ENCODE data around the gene ATP9B.

The ATP9B gene

DNA sequence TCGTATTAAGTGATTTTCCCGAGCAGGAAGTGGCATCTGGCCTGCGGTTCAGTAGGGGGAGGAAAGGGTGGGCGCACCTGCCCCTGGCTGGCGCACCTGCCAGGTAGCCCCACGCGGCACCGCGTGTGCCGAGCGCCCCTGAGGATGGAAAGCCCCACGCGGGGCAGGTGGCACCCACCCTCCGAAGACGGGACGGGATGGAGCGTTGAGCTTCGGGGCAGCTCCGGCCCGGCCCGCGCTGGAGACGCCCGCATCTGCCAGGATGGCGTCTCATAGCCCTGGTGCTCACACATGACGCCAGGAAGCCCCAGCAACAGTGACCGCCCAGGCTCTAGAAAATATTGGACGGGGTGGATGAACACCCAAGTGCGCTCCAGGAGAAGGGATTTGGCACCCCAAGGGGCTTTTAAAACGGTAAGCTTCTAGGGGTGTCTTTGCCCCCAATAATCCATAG is 324.0 kb downstream of the ATP9B start:
- peaks cover 18% of the 10 kb centered on the region for H3K79me2 ChIP-seq (ENCODE audit: low read length)
- TF ChIP-seq EZH2phosphoT487 (IDR thresholded peaks at IDR 0.05; ENCODE audit: low read depth): no peak
- TF ChIP-seq, protein P1, sequence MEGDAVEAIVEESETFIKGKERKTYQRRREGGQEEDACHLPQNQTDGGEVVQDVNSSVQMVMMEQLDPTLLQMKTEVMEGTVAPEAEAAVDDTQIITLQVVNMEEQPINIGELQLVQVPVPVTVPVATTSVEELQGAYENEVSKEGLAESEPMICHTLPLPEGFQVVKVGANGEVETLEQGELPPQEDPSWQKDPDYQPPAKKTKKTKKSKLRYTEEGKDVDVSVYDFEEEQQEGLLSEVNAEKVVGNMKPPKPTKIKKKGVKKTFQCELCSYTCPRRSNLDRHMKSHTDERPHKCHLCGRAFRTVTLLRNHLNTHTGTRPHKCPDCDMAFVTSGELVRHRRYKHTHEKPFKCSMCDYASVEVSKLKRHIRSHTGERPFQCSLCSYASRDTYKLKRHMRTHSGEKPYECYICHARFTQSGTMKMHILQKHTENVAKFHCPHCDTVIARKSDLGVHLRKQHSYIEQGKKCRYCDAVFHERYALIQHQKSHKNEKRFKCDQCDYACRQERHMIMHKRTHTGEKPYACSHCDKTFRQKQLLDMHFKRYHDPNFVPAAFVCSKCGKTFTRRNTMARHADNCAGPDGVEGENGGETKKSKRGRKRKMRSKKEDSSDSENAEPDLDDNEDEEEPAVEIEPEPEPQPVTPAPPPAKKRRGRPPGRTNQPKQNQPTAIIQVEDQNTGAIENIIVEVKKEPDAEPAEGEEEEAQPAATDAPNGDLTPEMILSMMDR (IDR thresholded peaks at IDR 0.05; ENCODE audit: low read depth, low read length): no peak
- H3K27me3 ChIP-seq (ENCODE audit: low read depth, low read length): peaks cover 16% of the 10 kb centered on the region
- peak overlapping the region; percentile 96 for H3K4me2 ChIP-seq (ENCODE audit: low read length)
- peaks cover 10% of the 10 kb centered on the region for H3K36me3 ChIP-seq (replicated peaks; ENCODE audit: low read depth, low read length)
- peak overlapping the region; percentile 74 for H3K9ac ChIP-seq (ENCODE audit: low read length)
- H3K4me1 ChIP-seq (ENCODE audit: low read length): peaks cover 35% of the 10 kb centered on the region
- no peaks in the 10 kb centered on the region for H3K9me3 ChIP-seq (ENCODE audit: insufficient read depth, low read length)
- H3K4me3 ChIP-seq (ENCODE audit: low read length): peak overlapping the region; percentile 79
- H3K27ac ChIP-seq (ENCODE audit: low read length): peak overlapping the region; percentile 36
- H4K20me1 ChIP-seq (ENCODE audit: insufficient read depth, low read length): peaks cover 10% of the 10 kb centered on the region
- H2AFZ ChIP-seq (ENCODE audit: low read depth, low read length): peak overlapping the region; percentile 68

DNA sequence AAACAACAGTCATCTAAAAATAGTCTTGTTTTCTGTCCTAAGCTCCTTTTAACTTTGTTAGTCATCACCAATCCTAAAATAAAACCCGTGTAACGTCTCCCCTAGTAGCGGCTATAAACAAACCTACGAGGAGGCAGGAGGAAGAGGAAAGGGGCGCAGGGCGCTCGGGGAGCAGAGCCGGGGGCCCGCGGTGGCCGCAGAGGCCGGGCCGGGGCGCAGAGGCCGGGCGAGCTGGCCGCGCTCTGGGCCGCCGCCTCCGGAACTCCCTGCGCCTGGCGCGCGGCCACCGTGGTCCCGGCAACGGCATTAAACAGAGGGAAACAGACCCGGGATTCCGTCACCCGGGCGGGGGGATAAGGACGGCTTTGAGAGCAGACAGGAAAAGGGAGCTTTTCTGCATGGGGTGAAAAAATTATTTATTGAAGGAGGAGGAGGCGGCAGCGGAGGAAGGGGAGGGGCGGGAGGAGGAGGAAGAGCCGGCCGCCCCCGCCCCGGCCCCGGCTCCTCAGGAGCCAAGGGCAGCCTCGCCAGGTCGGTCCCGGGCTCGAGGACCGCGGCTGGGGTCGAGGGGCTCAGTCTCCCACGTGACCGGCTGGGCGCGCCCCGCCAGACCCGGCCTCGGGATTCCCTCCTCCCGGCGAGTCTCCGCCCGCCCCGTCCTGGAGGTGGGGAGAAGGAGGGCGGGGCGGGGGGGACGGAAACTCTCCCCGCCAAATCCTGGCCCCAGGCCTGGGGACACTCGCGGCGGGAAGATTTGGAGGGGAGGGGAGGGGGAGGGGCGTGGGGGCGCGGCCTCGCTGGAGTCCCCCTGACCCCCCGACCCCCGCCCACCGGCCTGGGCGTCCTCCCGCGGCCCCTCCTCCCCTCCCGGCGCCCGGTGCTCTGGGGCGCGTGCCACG is 324.7 kb downstream of the ATP9B start:
- H3K27ac ChIP-seq (ENCODE audit: low read length): peak overlapping the region; percentile 63
- H3K4me2 ChIP-seq (ENCODE audit: low read length): peak overlapping the region; percentile 96
- H4K20me1 ChIP-seq (ENCODE audit: insufficient read depth, low read length): peaks cover 13% of the 10 kb centered on the region
- H3K27me3 ChIP-seq (ENCODE audit: low read depth, low read length): peaks cover 9% of the 10 kb centered on the region
- H3K79me2 ChIP-seq (ENCODE audit: low read length): peaks cover 23% of the 10 kb centered on the region
- H3K36me3 ChIP-seq (replicated peaks; ENCODE audit: low read depth, low read length): peaks cover 13% of the 10 kb centered on the region
- peaks cover 36% of the 10 kb centered on the region for H3K4me1 ChIP-seq (ENCODE audit: low read length)
- TF ChIP-seq, protein P1 (IDR thresholded peaks at IDR 0.05; ENCODE audit: low read depth, low read length): no peak
- no peak for TF ChIP-seq EZH2phosphoT487 (IDR thresholded peaks at IDR 0.05; ENCODE audit: low read depth)
- no peaks in the 10 kb centered on the region for H3K9me3 ChIP-seq (ENCODE audit: insufficient read depth, low read length)
- peak overlapping the region; percentile 74 for H3K9ac ChIP-seq (ENCODE audit: low read length)
- H3K4me3 ChIP-seq (ENCODE audit: low read length): peak overlapping the region; percentile 79
- H2AFZ ChIP-seq (ENCODE audit: low read depth, low read length): peak overlapping the region; percentile 68

DNA sequence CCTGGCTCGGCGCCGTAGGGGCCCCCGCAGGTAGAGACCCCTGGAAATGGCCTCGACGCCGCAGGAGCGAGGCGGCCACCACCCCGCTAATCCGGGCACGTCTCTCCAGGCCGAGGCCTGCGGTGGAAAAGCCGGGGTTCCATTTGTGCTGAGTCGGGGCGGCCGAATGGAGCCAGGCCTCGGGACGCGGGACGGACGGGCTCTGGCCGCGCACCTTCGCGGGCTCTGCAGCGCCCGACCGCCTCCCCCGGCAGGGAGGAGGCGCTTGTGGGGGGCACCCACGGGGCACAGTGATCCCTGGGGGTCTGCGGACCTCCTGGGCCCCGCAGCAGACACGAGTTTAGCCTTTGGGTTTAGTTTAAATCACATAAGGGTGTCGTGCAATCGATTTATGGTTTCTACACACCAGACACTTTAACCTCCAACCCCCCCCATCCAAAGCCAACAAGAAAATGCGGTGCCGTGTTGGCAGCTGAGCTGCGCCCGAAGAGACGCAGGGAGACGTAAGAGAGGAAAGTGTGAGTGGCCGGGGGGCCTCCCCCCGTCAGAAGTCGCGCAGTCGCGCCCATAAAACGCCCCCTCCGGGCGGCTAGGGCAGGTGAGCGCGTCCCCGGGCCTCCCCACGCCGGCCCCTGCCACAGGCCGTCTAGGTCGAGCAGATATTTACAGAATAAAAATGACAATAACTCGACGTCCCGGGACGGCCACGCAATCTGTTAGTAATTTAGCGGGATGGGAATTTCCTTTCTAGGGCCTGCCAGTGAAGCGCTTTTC is 325.5 kb downstream of the ATP9B start:
- Histone ChIP-seq H3K9me3 (ENCODE audit: insufficient read depth, low read length) (no peaks in the 10 kb centered on the region), H3K4me1 (ENCODE audit: low read length) (peaks cover 38% of the 10 kb centered on the region), H3K9ac (ENCODE audit: low read length) (peak overlapping the region; percentile 74), H2AFZ (ENCODE audit: low read depth, low read length) (peak overlapping the region; percentile 43; the same call in 1 of the 2 replicates), H3K4me2 (ENCODE audit: low read length) (peak overlapping the region; percentile 96), H3K27me3 (ENCODE audit: low read depth, low read length) (0 out of 2 replicates have a peak, but pooled peaks cover under 1% of the 10 kb centered on the region), H3K36me3 (replicated peaks; ENCODE audit: low read depth, low read length) (peaks cover 21% of the 10 kb centered on the region), H3K4me3 (ENCODE audit: low read length) (peak overlapping the region; percentile 79), H3K27ac (ENCODE audit: low read length) (peak overlapping the region; percentile 63), H4K20me1 (ENCODE audit: insufficient read depth, low read length) (peaks cover 13% of the 10 kb centered on the region), H3K79me2 (ENCODE audit: low read length) (peaks cover 31% of the 10 kb centered on the region)
- TF ChIP-seq, protein P1 (IDR thresholded peaks at IDR 0.05; ENCODE audit: low read depth, low read length): peak; percentile 36; the same call in 1 of the 2 replicates
- TF ChIP-seq EZH2phosphoT487 (IDR thresholded peaks at IDR 0.05; ENCODE audit: low read depth): no peak

DNA sequence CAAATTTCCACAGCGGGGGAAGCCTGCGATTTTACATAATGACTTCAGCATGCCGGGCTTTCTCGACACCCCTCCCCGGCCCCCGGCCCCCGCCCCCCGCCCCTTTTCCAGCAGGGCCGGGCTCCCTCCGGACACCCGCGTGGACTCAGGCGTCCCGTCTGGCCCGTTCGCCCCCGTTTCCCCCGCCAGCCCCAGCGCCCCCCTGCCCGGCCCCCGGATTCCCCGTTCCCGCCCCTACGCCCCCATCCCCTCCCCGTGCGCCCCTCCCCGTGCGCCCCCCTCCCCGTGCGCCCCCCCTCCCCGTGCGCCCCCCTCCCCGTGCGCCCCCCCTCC is 326.1 kb downstream of the ATP9B start:
- Histone ChIP-seq H3K79me2 (ENCODE audit: low read length) (peaks cover 32% of the 10 kb centered on the region), H3K4me3 (ENCODE audit: low read length) (peak overlapping the region; percentile 79), H3K4me2 (ENCODE audit: low read length) (peak overlapping the region; percentile 96), H3K9me3 (ENCODE audit: insufficient read depth, low read length) (no peaks in the 10 kb centered on the region), H2AFZ (ENCODE audit: low read depth, low read length) (peak overlapping the region; percentile 43; the same call in 1 of the 2 replicates), H3K9ac (ENCODE audit: low read length) (peak overlapping the region; percentile 74), H3K27me3 (ENCODE audit: low read depth, low read length) (no peaks in the 10 kb centered on the region), H3K4me1 (ENCODE audit: low read length) (peaks cover 39% of the 10 kb centered on the region), H3K27ac (ENCODE audit: low read length) (peak overlapping the region; percentile 63), H3K36me3 (replicated peaks; ENCODE audit: low read depth, low read length) (peaks cover 21% of the 10 kb centered on the region), H4K20me1 (ENCODE audit: insufficient read depth, low read length) (peaks cover 13% of the 10 kb centered on the region)
- no peak for TF ChIP-seq EZH2phosphoT487 (IDR thresholded peaks at IDR 0.05; ENCODE audit: low read depth)
- TF ChIP-seq, protein P1 (IDR thresholded peaks at IDR 0.05; ENCODE audit: low read depth, low read length): no peak
